GM12878 (cell line): Measurements from ENCODE around the gene ISG20L2. TPM values are rescaled to one million over a fixed set of nuclear protein-coding genes. Genes with fewer than 3 reads are reported as not detected.

ENCODE experiments used
- ATAC-seq: fragments of 200-7000 bp; cut with Tn5 transposase; 3 replicates; pipeline ENCODE4 v1.9.1; 2020; ENCODE audit warnings: mild to moderate bottlenecking, moderate library complexity
- BruUV-seq: library from RNA; stranded (reverse); fragments of 400-500 nt; replicated peaks from 2 replicates; lab custom pipeline; 2021; lab: Mats Ljungman, UMichigan
- CTCF ChIA-PET: fragments of 300-600 bp; sonication (Branson Sonifier 250); formaldehyde crosslinking; extraction: SDS; loops from one replicate; lab custom pipeline; 2021; ENCODE audit warnings: inconsistent platforms; lab: Yijun Ruan, JAX
- POLR2A ChIA-PET: fragments of 350-600 bp; formaldehyde crosslinking; extraction: SDS; loops from one replicate; lab custom pipeline; 2021; ENCODE audit warnings: inconsistent platforms; lab: Charles Lee
- RAD21 ChIA-PET: fragments of 300-600 bp; sonication (Branson Sonifier 250); formaldehyde crosslinking; loops from one replicate; lab custom pipeline; 2023; ENCODE audit warnings: antibody characterized with exemption; ENCODE audit not compliant: unreplicated experiment; lab: Charles Lee
- SMC1A ChIA-PET: fragments of 300-600 bp; sonication (Branson Sonifier 250); formaldehyde crosslinking; loops from one replicate; lab custom pipeline; 2023; ENCODE audit not compliant: unreplicated experiment, uncharacterized antibody; lab: Charles Lee
- DNase-seq: peaks from one replicate; pipeline ENCODE4 v3.0.0-alpha.2; 2011; ENCODE audit warnings: low read depth, low spot score
- FAIRE-seq: peaks from 3 replicates; lab custom pipeline; 2011; peaks lifted over from hg19 to GRCh38; lab: Jason Lieb, UNC
- H2AFZ ChIP-seq: 2 replicates; pipeline ENCODE4 v1.6.0; 2011; ENCODE audit warnings: low read depth, low read length, control low read depth; ENCODE audit not compliant: control insufficient read depth
- H3K27ac ChIP-seq: 2 replicates; pipeline ENCODE4 v1.5.1; 2011; ENCODE audit warnings: control low read depth; ENCODE audit not compliant: control insufficient read depth, insufficient read depth
- H3K27me3 ChIP-seq, 2 experiments: replicated peaks in 1 of 2; 2 replicates each; pipeline versions ENCODE4 v1.6.0 to v1.6.1; 2011; ENCODE audit warnings: low read length in 1 of 2; ENCODE audit not compliant: control insufficient read depth in 2 of 2, insufficient read depth in 2 of 2
- H3K36me3 ChIP-seq, 2 experiments: 2 replicates each; pipeline ENCODE4 v1.5.1; 2011; ENCODE audit warnings: low read length in 1 of 2; ENCODE audit not compliant: control insufficient read depth in 2 of 2, insufficient read depth in 2 of 2
- H3K4me1 ChIP-seq: 2 replicates; pipeline ENCODE4 v1.6.1; 2011; ENCODE audit warnings: mild to moderate bottlenecking, low read length, moderate library complexity, mixed read lengths; ENCODE audit not compliant: control insufficient read depth, insufficient read depth
- H3K4me2 ChIP-seq: 2 replicates; pipeline ENCODE4 v1.6.0; 2011; ENCODE audit warnings: control low read depth; ENCODE audit not compliant: control insufficient read depth, insufficient read depth
- H3K4me3 ChIP-seq: fragments of 200-600 bp; sonication (generic); 2 replicates; pipeline ENCODE4 v1.5.1; 2016
- H3K79me2 ChIP-seq: 2 replicates; pipeline ENCODE4 v1.6.0; 2011; ENCODE audit warnings: low read length; ENCODE audit not compliant: control insufficient read depth, insufficient read depth
- H3K9ac ChIP-seq: 2 replicates; pipeline ENCODE4 v1.8.0; 2011; ENCODE audit warnings: low read length, control low read depth, mixed read lengths; ENCODE audit not compliant: control insufficient read depth, insufficient read depth
- H3K9me3 ChIP-seq: replicated peaks from 3 replicates; pipeline ENCODE4 v1.5.1; 2011; ENCODE audit warnings: mild to moderate bottlenecking, low read length; ENCODE audit not compliant: control insufficient read depth, insufficient read depth
- H4K20me1 ChIP-seq: 2 replicates; pipeline ENCODE4 v1.6.0; 2011; ENCODE audit not compliant: control insufficient read depth, insufficient read depth
- MEF2B ChIP-seq: fragments of 450-650 bp; IDR thresholded peaks from 2 replicates; pipeline ENCODE4 v1.6.1; 2018; ENCODE audit warnings: mild to moderate bottlenecking, moderate library complexity; ENCODE audit not compliant: partially characterized antibody, poor library complexity, severe bottlenecking
- MXI1 ChIP-seq: fragments of 150-350 bp; IDR thresholded peaks from 2 replicates; pipeline ENCODE4 v1.6.1; 2011; ENCODE audit warnings: low read depth, mild to moderate bottlenecking, inconsistent platforms, low read length, improper control_type of control experiment
- SUZ12 ChIP-seq: fragments of 200-600 bp; sonication (generic); IDR thresholded peaks from one replicate; pipeline ENCODE4 v1.6.1; 2018; ENCODE audit warnings: antibody characterized with exemption, mild to moderate bottlenecking; ENCODE audit not compliant: unreplicated experiment
- ZNF217 ChIP-seq: fragments of 450-650 bp; IDR thresholded peaks from 2 replicates; pipeline ENCODE4 v1.6.1; 2017; ENCODE audit warnings: antibody characterized with exemption, mild to moderate bottlenecking
- ZSCAN29 ChIP-seq: fragments of 450-650 bp; IDR thresholded peaks from 2 replicates; pipeline ENCODE4 v1.6.1; 2017; ENCODE audit warnings: mild to moderate bottlenecking, moderate library complexity
- ZZZ3 ChIP-seq: IDR thresholded peaks from 2 replicates; pipeline ENCODE4 v1.6.1; 2011; ENCODE audit warnings: low read depth; ENCODE audit not compliant: control insufficient read depth, insufficient read length
- WGBS: methylation state at CpG from one replicate; pipeline ENCODE4 v1.1.6; 2016; ENCODE audit warnings: low lambda C conversion rate; ENCODE audit not compliant: insufficient replicate concordance, insufficient coverage; ENCODE audit errors: missing lambda C conversion rate; 5-methylcytosine and 5-hydroxymethylcytosine counted together
- in situ Hi-C: fragments of 300-500 bp; cut with MboI; formaldehyde crosslinking; loops from 9 replicates; pipeline ENCODE4 v1.14.3; 2018; ENCODE audit warnings: mixed read lengths
- intact Hi-C: fragments of 100-400 bp; cut with micrococcal nuclease; formaldehyde crosslinking; loops from one replicate; pipeline ENCODE4 v1.14.2; 2022; ENCODE audit not compliant: unreplicated experiment
- polyA plus RNA-seq, 11 experiments: library from polyadenylated mRNA; depleted of rRNA in 4 of 11; unstranded in 6 of 11; stranded (reverse) in 5 of 11; fragments of >200 nt; fragmentation: Nextera tagmentation in 4 of 11; fragmentation: Illumina TruSeq in 1 of 11; extraction: Ambion mirVana in 4 of 11; extraction: Trizol in 1 of 11; gene quantifications; 1 replicate in 1 of 11; 2 replicates in 10 of 11; pipeline versions ENCODE4 v1.2.1 to v1.2.3, GENCODE V29; 2011 to 2016; ENCODE audit warnings: inconsistent platforms in 2 of 11, missing spikeins in 2 of 11, low read depth in 1 of 11
- total RNA-seq, 4 experiments: library from RNA; depleted of rRNA in 3 of 4; stranded (reverse); fragments of >200 nt in 3 of 4; fragmentation: Illumina TruSeq in 1 of 4; extraction: Trizol in 1 of 4; gene quantifications; 2 replicates each; pipeline versions ENCODE4 v1.2.1 to v1.2.3, GENCODE V29; 2013 to 2021
- TF ChIP-seq, protein P1 (sequence below): fragments of 450-650 bp; IDR thresholded peaks from 2 replicates; pipeline ENCODE4 v1.6.1; 2017; ENCODE audit warnings: low read depth, mild to moderate bottlenecking, moderate library complexity

The ISG20L2 gene
- total and polyA plus RNA-seq, 10 of the 15 experiments (the other 5 are each of a cell fraction or from before 2014, with no cell fraction given), result 16.4 to 111 (median 48.0) TPM

DNA sequence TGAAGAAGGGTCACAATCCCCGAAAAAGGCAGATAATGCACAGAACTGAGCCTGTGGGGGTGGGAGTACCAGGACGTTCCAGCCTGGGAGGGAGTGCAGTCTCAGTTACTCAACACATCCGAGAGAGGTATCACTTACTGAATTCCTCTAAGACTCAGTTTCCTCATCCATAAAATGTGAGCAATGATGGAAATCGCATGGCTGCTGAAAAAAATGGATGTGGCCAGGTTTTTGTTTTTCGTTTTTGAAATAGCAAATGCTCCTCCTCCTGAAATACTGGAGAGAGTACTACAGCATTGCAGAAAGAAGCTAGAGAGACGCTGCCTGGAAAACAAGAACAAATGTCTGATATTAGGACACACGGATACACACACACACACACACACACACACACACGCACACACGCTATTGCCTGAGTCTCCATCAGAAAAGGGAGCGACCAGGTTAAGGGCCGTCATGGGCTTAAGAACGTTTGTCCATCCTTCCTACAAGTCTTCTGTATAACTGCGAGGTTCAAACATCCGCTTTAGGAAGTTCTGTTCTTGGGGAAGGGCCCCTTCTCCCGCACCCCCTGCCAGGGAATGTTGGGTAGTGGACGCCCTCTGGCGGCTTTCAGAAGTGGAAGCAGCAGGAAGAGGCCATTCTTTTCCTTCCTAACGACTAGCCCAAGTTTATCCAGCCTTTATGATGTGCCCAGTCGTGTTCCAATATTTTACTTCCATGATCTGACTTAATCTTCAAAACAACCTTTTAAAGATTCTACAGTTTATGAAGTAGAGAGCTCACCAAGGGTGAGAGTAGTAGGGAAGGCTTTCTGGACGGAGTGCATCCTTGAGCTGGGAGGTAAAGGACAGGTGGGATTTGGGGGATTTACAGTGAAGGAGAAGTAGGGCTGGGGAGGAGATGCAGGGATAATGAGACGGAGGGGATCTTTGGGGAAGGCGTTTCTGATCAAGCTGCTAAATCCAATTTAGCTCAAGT lies 50.7 kb downstream of the ISG20L2 start (continued):
- TF ChIP-seq, protein P1, sequence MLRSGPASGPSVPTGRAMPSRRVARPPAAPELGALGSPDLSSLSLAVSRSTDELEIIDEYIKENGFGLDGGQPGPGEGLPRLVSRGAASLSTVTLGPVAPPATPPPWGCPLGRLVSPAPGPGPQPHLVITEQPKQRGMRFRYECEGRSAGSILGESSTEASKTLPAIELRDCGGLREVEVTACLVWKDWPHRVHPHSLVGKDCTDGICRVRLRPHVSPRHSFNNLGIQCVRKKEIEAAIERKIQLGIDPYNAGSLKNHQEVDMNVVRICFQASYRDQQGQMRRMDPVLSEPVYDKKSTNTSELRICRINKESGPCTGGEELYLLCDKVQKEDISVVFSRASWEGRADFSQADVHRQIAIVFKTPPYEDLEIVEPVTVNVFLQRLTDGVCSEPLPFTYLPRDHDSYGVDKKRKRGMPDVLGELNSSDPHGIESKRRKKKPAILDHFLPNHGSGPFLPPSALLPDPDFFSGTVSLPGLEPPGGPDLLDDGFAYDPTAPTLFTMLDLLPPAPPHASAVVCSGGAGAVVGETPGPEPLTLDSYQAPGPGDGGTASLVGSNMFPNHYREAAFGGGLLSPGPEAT, result no peak
- TF ChIP-seq ZNF217 (no peak), ZSCAN29 (no peak), ZZZ3 (no peak), MEF2B (no peak)

DNA sequence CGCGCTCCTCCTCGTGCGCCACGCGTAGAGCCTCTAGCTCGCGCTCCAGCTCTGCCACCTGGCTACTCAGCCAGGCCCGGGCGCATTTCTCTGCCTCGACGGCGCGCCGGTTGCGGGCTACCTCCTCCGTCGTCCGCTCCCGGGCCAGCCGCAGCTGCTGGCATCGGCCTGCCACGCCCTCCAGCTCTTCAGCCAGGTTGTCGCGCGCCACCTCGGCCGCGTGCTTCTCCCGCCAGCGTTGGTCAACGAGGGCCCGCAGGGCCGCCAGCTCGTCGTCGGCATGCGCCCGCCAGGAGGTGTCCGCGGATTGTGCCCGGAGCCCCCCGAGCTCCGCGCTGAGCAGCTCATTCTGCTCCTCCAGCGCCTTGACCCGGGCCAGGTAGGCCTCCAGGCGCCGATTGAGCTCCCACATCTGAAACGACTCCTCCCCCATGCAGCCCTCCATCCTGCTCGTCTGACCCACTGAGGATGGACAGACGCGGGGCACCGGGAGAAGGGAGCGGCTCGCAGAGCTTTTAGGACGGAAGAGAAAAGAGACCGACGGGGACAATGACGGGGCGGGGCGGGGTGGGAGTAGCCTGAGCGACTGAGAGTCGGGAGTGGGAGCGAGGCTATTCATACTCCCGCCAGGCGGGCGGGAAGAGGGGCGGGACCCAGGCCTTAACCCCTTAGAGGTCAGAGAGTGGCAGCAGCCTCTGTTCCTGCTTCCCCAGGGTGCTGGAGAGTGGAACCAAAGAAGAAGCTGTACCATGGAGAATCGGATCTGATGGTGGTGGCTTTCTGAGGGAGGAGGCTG lies 51.5 kb downstream of the ISG20L2 start, which contains the start of gene NES:
NES (minus strand) TSS at position 588 of the 796 bp plus-strand sequence; CDS start at position 445, 143 bp downstream.
- Histone ChIP-seq H3K27ac (no peak within 1 kb of the TSS), H3K9me3 (no peaks in the 10 kb centered on the region), H3K9ac (no peak within 1 kb of the TSS), H3K36me3 (no peaks in the 10 kb centered on the region), H3K27me3 (peaks cover 16 to 21% of the 10 kb centered on the region in 2 experiments), H3K4me1 (peaks cover 9% of the 10 kb centered on the region), H3K4me3 (no peak within 1 kb of the TSS), H3K4me2 (peak within 1 kb of the TSS; percentile 22; the same call in 1 of the 2 replicates), H2AFZ (peak within 1 kb of the TSS; percentile 52), H3K79me2 (no peaks in the 10 kb centered on the region), H4K20me1 (no peaks in the 10 kb centered on the region)
- no peak for ATAC-seq
- in situ Hi-C loops (no loop called here), intact Hi-C loops (no loop called here)
- TF ChIP-seq SUZ12 (peak; percentile 83), MXI1 (no peak)
- ChIA-PET SMC1A (interaction anchor here (0.6 to 4.0 kb wide), 4 partner anchors 15 to 324 kb away, joined by 3 to 33 read pairs (median 3); no protein-coding TSS in a partner anchor), CTCF (interaction anchor here (0.6 to 12.9 kb wide), 11 partner anchors 12 to 221 kb away, joined by 3 to 192 read pairs (median 10); partner anchors contain the start of genes ISG20L2 and METTL25B), POLR2A (interaction anchor here (1.4 kb wide), 1 partner anchor 17 kb away, joined by 4 read pairs; no protein-coding TSS in a partner anchor), RAD21 (interaction anchor here (0.6 to 5.8 kb wide), 7 partner anchors 12 to 90 kb away, joined by 3 to 58 read pairs (median 3); no protein-coding TSS in a partner anchor)
- WGBS, result 39% methylated on average over 59 of the region's 70 CpGs
- BruUV-seq, result no TSS peak
- FAIRE-seq, result no peak
- DNase-seq, result no peak
